Fibroblast of mammary gland (primary cell): ENCODE measurements around the gene LRP1B.

ENCODE experiments used
- DNase-seq: peaks from one replicate; pipeline ENCODE4 v3.0.0-alpha.2; 2010; ENCODE audit warnings: low read depth
- H3K4me3 ChIP-seq: 2 replicates; pipeline ENCODE4 v1.5.1; 2011; ENCODE audit warnings: low read depth, mild to moderate bottlenecking, low read length, moderate library complexity; ENCODE audit not compliant: control insufficient read depth
- TF ChIP-seq, protein P1 (sequence below): conservative IDR thresholded peaks from 2 replicates; pipeline ENCODE4 v1.5.1; 2011; ENCODE audit warnings: low read depth, low read length, inconsistent platforms; ENCODE audit not compliant: control insufficient read depth, insufficient read depth

LRP1B gene

GRCh38 chr2:141923657-141924056, 207.2 kb downstream of the LRP1B start:
- TF ChIP-seq, protein P1, sequence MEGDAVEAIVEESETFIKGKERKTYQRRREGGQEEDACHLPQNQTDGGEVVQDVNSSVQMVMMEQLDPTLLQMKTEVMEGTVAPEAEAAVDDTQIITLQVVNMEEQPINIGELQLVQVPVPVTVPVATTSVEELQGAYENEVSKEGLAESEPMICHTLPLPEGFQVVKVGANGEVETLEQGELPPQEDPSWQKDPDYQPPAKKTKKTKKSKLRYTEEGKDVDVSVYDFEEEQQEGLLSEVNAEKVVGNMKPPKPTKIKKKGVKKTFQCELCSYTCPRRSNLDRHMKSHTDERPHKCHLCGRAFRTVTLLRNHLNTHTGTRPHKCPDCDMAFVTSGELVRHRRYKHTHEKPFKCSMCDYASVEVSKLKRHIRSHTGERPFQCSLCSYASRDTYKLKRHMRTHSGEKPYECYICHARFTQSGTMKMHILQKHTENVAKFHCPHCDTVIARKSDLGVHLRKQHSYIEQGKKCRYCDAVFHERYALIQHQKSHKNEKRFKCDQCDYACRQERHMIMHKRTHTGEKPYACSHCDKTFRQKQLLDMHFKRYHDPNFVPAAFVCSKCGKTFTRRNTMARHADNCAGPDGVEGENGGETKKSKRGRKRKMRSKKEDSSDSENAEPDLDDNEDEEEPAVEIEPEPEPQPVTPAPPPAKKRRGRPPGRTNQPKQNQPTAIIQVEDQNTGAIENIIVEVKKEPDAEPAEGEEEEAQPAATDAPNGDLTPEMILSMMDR: no peak
- DNase-seq: peak; percentile 34
- no peak overlapping the region for H3K4me3 ChIP-seq

- TF ChIP-seq, protein P1: peak; percentile 32
- H3K4me3 ChIP-seq: no peak overlapping the region
- DNase-seq: peak; percentile 24
Observed at GRCh38 chr2:141911485-141912066, 219.2 kb downstream of the LRP1B start.

- TF ChIP-seq, protein P1: no peak
- DNase-seq: no peak
- H3K4me3 ChIP-seq: no peak overlapping the region
Observed at GRCh38 chr2:141906678-141907077, 224.1 kb downstream of the LRP1B start.

GRCh38 chr2:141900826-141901225, 230.0 kb downstream of the LRP1B start:
- TF ChIP-seq, protein P1: no peak
- DNase-seq: no peak
- H3K4me3 ChIP-seq: no peak overlapping the region

DNA sequence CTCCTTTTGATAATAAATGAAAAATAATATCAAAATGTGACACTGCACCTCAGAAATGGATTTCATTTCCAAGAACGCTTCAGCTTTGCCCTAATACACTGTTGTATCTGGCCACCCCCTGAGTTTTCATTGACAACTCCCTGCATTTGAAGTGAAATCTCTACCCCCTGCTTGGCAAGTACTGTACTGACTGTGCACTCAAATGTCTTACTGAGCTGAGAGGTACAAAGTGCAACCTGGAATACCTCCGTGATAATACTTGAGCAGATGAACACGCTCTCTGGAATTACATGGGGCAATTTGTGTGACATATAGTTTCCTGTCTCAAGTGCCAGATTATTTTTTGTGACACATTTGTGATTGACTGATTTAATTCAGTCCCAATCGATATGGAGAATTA, 231.1 kb downstream of the LRP1B start:
- no peak overlapping the region for H3K4me3 ChIP-seq
- TF ChIP-seq, protein P1: no peak
- DNase-seq: no peak

GRCh38 chr2:141889788-141890187, 241.0 kb downstream of the LRP1B start:
- TF ChIP-seq, protein P1: no peak
- no peak overlapping the region for H3K4me3 ChIP-seq
- no peak for DNase-seq
